HG03354 (cell line): ENCODE results near the gene AP2A2.

Experiments
- ATAC-seq: cut with Tn5 transposase; IDR thresholded peaks from one replicate; pipeline ENCODE4 v1.9.1; 2021; ENCODE audit warnings: mild to moderate bottlenecking; ENCODE audit not compliant: unreplicated experiment, poor library complexity, severe bottlenecking

Gene AP2A2

GRCh38 chr11:1035577-1036283 is 110.1 kb downstream of the AP2A2 start:
- no peak for ATAC-seq

- ATAC-seq, result no peak
Measured at GRCh38 chr11:1036303-1036923, 110.7 kb downstream of the AP2A2 start, which contains the start of gene MUC6. TSS of gene MUC6 (minus strand) at chr11:1036718. CDS start at chr11:1036655, 63 bp downstream.

GRCh38 chr11:1036931-1037330 is 111.3 kb downstream of the AP2A2 start:
- no peak for ATAC-seq

- no peak for ATAC-seq
Measured at GRCh38 chr11:1037506-1038055, 111.9 kb downstream of the AP2A2 start.

- no peak for ATAC-seq
Measured at GRCh38 chr11:1038361-1038760, 112.7 kb downstream of the AP2A2 start.

- no peak for ATAC-seq
Measured at GRCh38 chr11:1038921-1039320, 113.3 kb downstream of the AP2A2 start.

GRCh38 chr11:1039481-1040427 is 114.1 kb downstream of the AP2A2 start:
- no peak for ATAC-seq

- no peak for ATAC-seq
Measured at GRCh38 chr11:1040428-1041148, 114.9 kb downstream of the AP2A2 start.

GRCh38 chr11:1041149-1041467 is 115.4 kb downstream of the AP2A2 start:
- no peak for ATAC-seq

GRCh38 chr11:1041471-1041870 is 115.8 kb downstream of the AP2A2 start:
- no peak for ATAC-seq

GRCh38 chr11:1041936-1042608 is 116.4 kb downstream of the AP2A2 start:
- no peak for ATAC-seq

- no peak for ATAC-seq
Measured at GRCh38 chr11:1042626-1043562, 117.2 kb downstream of the AP2A2 start.

- ATAC-seq, result no peak
Measured at GRCh38 chr11:1043563-1044096, 118.0 kb downstream of the AP2A2 start.

- no peak for ATAC-seq
Measured at GRCh38 chr11:1044160-1044559, 118.5 kb downstream of the AP2A2 start.

- ATAC-seq, result no peak
Measured at GRCh38 chr11:1047595-1048156, 122.0 kb downstream of the AP2A2 start.

- no peak for ATAC-seq
Measured at GRCh38 chr11:1048375-1049070, 122.9 kb downstream of the AP2A2 start.

GRCh38 chr11:1049071-1049405 is 123.4 kb downstream of the AP2A2 start:
- ATAC-seq, result no peak
